K562 treated with DMSO at 1 percent for 24 hours (cell line): ENCODE results near the gene GPR52. TPM values are rescaled to one million over a fixed set of nuclear protein-coding genes. Genes with fewer than 3 reads are reported as not detected.

Experiments used
- total RNA-seq: library from RNA; unstranded; fragments of 300-600 nt; gene quantifications from 2 replicates; pipeline ENCODE4 v1.2.3, GENCODE V29; 2022; ENCODE audit warnings: low read depth; ENCODE audit not compliant: insufficient read depth

Gene GPR52, protein sequence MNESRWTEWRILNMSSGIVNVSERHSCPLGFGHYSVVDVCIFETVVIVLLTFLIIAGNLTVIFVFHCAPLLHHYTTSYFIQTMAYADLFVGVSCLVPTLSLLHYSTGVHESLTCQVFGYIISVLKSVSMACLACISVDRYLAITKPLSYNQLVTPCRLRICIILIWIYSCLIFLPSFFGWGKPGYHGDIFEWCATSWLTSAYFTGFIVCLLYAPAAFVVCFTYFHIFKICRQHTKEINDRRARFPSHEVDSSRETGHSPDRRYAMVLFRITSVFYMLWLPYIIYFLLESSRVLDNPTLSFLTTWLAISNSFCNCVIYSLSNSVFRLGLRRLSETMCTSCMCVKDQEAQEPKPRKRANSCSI
- not detected in 2 replicates for total RNA-seq

DNA sequence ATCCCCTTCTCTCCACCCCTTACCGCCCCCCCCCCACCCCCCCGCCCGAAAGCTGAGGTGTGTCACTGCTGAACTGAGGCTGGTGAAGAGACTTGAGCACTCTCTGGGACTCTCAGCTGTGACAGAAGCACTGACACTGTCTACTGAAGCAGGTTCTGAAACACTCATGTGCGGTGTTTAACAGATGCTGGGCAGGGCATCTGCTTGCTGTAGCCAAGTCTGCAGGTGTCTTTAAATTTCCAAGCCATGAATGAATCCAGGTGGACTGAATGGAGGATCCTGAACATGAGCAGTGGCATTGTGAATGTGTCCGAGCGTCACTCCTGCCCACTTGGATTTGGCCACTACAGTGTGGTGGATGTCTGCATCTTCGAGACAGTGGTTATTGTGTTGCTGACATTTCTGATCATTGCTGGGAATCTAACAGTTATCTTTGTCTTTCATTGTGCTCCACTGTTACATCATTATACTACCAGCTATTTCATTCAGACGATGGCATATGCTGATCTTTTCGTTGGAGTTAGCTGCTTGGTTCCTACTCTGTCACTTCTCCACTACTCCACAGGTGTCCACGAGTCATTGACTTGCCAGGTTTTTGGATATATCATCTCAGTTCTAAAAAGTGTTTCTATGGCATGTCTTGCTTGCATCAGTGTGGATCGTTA is at the start of gene GPR52:
Gene GPR52, plus strand, starts transcription at position 99 of the 665 bp plus-strand sequence. Its CDS starts 148 bp downstream, at position 247.

